Measurements from ENCODE around the gene GRID2.
A peak's percentile ranks its signal among the peaks of the same experiment; 100 is the strongest.

DNA sequence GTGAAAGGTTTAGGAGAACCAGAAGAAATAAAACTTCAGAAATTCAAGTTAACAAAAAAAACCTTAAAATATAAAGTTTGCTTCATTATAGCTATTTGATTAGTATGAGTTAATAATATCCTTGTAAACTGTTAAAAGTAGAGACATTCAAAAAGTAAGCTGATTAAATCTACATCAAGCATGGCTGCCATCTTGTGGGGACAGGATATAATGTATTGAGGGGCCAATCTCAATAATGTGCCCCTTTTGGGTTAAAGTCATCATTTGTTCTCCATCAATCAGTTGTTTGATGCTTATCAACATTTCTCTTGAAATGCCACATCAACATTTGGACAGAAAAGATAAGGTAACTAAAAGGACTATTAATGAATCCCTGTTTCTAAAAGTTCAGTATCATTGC, 4.6 kb upstream of the GRID2 start:
- TF ChIP-seq, protein P1, sequence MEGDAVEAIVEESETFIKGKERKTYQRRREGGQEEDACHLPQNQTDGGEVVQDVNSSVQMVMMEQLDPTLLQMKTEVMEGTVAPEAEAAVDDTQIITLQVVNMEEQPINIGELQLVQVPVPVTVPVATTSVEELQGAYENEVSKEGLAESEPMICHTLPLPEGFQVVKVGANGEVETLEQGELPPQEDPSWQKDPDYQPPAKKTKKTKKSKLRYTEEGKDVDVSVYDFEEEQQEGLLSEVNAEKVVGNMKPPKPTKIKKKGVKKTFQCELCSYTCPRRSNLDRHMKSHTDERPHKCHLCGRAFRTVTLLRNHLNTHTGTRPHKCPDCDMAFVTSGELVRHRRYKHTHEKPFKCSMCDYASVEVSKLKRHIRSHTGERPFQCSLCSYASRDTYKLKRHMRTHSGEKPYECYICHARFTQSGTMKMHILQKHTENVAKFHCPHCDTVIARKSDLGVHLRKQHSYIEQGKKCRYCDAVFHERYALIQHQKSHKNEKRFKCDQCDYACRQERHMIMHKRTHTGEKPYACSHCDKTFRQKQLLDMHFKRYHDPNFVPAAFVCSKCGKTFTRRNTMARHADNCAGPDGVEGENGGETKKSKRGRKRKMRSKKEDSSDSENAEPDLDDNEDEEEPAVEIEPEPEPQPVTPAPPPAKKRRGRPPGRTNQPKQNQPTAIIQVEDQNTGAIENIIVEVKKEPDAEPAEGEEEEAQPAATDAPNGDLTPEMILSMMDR (optimal IDR thresholded peaks at IDR 0.05 in 1 of 3, IDR thresholded peaks at IDR 0.05 in 1 of 3, conservative IDR thresholded peaks at IDR 0.05 in 1 of 3; ENCODE audit: extremely low read depth in 1 of 3, insufficient read depth in 2 of 3, low read length in 3 of 3) = peak in 1 of 3 experiments; percentile 15
- no peak for TF ChIP-seq EZH2 (IDR thresholded peaks at IDR 0.05; ENCODE audit: low read length)
